HG02970 (cell line): ENCODE data around the gene PPP2R5C.

Experiments used
- ATAC-seq: cut with Tn5 transposase; IDR thresholded peaks from one replicate; pipeline ENCODE4 v1.9.1; 2021; ENCODE audit warnings: mild to moderate bottlenecking, moderate library complexity, moderate number of reproducible peaks; ENCODE audit not compliant: unreplicated experiment, low FRiP score

Gene PPP2R5C

GRCh38 chr14:101975231-101975630 lies 213.7 kb downstream of the PPP2R5C start:
- ATAC-seq = no peak
